ENCODE results near the gene ATOH8.
"Not testable (repeated sequence)": the region's sequence is repeated elsewhere in the genome, so short reads cannot be mapped to it uniquely, and the experiment has no call there.

Gene ATOH8

DNA sequence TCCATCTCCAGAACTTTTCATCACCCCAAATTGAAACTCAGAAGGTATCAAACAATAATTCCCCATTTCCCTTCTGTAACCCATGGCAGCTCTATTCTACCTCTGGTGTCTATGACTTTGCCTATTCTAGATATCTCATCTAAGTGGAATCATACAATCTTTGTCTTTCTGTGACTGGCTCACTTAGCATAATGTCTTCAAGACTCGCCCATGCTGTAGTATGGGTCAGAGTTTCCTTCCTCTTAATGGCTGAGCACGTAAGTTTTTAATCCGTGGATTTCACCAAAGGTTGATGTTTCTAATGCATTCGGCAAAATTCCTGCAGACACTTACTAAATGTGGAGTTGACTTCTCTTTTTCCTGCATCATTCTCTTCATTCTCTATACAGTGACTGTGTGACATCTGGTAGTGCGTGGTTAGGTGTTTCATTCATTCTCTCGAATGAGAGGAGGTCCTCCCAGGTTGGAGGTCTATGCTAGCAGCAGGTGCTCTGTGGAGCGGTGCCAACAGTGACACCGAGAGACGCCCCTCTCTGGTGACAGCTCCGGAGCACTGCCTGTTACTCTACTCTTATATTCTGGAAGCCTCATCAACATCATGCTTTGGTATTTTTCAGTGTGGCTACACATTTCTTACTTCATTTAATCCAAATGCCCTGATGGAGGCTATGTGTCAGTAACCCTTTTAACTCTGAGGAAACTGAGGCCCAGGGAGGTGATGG lies 50.1 kb downstream of the ATOH8 start:
- DNase-seq: no peak

DNA sequence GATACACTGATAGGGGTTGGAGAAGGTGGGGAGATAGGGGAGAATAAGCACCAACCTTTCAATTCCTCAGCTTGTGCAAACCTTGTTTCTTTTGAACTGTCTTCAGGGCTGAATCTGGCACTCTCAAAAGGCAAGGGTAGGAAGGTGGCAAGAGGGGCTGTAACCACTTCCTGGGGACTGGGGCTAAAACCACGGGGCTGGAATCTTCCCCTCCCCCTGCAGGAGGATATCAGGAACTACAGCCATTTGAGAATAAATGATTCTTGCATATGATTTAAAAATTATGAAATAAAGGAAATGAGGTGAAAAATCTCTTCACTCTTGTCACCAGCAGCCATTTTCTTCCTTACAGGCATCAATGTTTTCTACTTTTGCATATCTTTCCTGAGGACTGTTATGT lies 50.8 kb downstream of the ATOH8 start:
- no peak for DNase-seq

DNA sequence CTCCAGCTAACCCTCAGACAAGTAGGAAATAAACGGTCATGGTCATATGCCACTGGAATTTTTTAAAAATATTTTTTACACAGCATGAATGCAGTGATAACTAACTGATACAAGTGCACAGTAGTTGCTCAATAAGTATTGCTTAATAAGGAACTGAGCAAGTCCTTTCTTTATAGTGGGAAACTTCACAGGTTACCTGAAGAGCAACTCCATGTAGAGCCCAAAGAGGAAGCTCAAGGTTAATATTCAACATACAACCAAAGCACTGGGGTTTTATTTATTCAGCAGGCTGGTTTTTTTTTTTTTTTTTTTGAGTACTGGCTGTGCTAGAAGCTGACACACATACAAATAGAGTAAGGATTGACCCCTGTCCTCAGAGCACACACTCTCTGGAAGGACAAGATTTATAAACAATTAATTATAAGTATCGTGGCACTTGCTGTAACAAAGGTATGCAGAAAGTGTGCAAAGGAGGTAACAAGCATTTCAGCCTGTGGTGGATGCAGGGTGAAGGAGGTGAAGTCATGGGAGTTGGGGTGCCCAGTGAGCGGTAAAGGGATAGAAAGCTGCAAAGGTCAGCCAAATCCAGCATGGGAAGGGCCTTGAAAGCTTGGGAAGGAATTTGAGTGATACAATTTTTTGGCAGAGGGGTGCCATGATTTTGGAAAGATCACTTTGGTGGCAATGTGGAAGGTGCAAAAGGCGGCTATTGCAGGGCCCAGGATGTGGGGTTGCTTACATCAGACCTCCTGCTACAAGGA lies 52.7 kb downstream of the ATOH8 start:
- no peak for DNase-seq

DNA sequence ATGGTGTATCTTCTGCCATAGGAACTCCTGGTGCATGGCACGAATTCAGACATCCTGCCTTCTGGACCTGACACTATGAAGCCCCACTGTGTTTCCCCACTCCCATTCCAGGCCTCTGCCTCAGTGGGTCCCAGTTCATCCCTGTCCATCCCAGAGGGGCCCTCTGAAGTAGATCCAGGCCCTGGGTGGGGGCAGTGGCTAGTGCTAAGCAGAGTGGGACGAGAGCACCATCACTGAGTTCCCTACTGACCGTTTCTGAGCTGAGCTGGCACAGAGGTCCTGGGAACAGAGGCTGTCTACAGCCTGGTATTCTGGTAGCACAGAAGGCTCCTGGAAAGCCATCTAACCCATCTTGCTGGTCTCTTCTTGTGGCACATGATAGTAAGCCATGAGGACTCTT lies 54.0 kb downstream of the ATOH8 start:
- no peak for DNase-seq

DNA sequence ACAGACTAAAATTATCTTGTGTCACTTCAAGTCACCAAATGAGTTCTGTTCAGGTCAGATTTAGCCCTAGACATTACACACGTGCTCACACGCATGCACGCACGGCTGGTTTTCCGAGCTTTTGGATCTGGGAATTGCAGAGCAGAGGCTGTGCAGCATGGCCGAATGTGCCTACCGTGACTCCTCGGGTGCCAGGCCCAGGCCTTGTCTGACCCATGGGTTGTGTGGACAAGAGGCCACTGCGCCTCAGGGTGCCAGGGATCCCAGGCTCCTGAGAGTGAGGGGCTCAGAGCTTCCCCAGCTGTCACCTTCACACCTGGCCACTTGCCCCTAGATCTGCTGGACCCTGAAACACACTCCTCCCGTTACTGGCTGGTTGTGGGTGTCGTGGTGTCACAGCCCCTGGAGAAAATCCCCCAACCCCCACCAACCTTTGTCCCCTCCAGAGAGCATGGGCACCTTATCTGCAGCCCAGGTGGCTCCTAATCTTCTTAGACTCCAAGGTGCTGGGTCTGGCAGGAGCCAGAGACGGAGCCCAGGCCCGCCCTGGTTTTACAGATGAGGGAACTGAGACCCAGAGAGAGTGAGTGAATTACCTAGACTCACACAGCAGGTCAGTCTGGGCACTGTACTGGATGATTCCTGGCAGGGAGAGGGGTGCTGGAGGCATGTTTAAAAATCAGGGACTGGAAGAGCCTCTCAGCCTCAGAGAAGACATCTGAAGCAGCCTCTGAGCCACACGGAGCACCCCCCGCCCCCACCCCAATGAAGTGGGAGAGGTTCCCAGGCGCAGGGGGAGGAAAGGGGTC lies 56.8 kb downstream of the ATOH8 start:
- DNase-seq: no peak

DNA sequence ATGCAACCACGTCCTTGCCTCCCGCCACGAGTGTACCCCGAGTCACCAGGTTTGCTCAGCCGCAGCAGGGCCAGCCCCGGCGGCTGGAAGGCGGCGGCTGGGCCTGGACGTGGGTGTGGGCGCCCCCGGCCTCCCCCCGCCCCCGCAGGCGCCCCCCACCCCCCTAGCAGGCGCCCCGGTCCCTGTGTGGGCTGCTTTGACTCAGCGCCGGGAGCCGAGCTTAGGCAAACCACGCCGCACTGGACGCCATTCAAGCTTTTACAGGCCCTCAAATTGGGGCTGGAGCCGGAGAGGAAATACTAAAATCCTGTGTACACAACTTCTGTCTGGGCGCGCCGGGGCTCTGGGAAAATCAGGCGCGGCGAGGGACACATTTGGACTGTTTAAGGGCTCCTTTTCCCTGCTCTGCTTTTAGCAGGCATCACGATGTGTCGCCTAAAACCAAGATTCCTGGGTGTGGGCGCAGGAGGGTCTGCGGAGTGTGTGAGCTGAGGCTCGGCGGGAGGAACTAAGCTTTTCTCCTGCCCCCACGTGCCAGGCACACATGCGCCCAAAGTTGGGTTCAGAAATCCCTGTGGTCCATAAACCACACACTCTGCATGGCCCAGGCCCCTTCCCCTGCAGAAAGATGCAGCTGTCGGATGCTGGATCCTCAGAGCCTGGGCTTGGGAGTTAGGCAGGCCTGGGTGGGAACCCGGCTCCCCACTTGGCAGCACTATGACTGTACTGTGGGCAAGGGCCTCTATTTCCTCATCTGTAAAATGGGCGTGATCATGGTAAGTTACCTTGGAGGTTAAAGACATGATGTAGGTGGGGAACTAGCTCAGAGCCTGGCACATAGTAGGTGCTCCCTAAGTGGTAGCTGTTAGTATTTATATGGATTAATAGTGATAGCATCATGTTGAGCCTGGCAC lies 57.6 kb downstream of the ATOH8 start:
- DNase-seq: no peak

DNA sequence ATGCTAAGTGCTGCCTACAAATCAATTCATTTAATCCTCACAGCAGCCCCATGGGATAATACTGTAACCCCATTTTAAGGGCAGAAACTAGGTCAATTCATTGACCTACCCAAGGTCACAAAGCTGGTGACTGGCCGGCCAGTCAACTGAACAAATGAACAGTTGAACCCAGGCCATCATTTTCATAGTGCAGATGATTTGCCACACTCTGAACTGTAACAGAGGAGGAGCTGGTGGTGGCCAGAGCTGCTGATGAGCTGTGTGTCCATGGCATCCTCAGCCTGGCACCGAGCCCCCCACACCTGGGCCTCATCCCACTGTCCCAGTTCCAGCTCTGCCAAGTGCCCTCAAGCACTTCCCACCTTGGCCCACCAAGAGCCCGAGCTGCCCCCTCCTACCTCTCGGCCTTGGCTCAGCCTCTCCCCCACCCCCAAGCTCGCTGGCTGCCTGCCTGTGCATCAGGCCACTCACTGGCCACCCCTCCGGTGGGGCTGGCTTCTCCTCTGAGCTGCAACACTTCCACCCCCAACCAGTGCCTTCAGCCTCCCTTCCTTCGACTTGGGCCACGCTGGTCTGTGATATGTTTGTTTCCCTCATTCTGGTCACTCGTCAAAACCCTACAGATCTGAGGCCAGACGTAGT lies 58.4 kb downstream of the ATOH8 start:
- no peak for DNase-seq

DNA sequence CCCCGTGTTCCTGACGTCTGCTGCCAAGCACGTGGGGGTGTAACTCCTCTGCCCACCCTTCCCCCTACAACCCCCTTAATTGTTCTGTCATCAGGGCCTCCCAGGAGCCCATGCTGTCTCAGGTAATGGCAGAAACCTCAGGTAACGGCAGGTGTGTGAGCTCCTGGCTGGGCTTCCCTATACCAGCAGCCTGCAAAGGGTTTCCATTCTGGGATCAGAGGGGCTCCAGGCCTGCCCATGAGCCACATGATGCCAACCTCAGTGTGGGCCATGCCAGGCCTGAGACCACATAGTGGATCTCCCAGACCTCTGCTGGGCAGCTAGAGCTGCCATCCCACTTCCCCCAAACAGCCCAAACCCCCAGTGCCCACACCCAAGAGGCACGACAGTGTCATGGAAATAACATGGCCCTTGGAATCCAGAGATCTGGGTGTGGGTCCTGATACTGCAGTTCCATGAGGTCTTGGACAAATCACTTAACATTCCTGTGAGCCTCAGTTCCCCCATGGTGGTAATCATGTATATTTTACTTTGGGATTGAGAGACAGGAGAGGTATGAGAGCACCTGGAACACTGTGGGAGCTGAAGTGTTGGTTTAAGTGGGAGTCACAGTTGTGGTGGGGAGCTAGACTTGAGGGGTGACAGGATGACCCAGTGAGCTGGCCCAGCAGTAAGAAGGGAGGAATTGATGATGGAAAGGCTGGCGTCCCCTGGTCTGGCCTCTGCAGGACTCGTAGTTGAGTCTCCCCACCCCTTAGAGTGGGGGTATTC lies 59.6 kb downstream of the ATOH8 start:
- no peak for DNase-seq

DNA sequence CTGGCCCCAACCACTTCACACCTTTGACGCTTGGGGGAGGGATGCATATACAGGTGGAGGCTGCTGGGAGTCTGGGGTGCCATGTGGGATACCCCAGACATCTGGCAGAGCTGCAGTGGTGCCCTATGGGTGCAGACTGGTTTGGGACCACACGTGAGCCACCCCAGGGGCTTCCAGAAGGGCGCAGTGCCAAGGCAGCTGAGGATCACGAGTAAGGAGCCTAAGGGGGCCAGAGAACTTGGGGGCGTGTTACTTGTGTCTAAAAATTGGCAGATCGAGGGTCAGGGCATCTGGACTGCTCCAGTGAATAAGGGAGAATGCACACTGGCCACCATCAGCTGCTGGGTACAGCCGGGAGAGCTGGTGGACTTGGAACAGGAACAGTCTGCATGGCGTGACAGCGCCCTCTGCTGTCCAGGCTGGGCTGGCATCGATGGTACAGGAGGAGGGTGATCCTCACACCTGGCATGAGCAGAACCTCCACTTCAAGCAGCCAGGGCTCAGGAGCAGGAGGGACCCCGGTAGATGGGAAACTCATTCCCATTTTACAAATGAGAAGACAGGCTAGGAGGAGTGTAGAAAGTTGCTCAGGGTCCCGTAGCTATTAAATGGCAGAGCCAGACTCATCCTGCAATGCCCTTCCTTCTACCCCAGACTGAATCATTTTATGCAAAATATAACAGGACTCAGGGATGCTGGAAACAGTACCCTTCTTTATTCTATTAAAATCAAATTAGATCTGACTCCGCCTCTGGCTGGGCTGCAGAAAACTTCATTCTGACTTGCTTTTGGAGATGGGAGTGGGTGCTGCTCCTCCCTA lies 60.4 kb downstream of the ATOH8 start:
- DNase-seq: peak; percentile 73

DNA sequence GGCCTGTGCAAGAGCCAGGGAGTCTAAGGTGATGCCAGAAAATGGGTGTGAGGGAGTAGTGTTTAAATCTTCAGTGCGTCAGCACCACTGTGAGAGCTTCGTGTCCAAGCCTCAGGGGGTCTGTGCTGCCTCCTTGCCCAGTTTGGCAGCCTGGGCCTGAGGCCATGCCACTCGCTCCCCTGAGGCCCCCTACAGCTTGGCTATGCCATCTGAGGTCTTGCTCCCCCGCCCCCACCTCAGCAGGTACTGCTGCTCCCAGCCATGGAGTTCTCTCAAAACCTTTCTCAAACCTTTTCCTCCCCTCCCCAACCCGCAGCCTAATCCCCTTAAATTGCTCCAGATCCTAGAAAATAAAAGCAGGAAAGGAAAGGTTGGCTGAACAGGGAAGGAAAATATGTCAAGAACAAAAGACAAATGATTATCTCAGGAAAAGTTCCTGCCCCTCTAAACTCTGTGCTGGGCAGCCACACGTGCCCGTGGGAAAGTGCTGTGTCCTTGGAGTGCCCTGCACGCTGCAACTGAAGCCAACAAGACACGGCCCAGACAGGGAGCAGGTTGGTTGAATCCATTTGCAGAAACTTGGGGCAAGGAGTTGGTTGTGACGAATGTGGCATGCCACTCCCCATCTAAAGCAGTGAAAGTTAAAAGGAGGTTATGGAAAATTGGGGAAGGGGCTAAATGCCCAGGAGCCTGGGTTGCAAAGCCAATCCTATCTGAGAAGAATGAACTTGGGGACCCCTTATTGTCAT lies 61.2 kb downstream of the ATOH8 start:
- no peak for DNase-seq

DNA sequence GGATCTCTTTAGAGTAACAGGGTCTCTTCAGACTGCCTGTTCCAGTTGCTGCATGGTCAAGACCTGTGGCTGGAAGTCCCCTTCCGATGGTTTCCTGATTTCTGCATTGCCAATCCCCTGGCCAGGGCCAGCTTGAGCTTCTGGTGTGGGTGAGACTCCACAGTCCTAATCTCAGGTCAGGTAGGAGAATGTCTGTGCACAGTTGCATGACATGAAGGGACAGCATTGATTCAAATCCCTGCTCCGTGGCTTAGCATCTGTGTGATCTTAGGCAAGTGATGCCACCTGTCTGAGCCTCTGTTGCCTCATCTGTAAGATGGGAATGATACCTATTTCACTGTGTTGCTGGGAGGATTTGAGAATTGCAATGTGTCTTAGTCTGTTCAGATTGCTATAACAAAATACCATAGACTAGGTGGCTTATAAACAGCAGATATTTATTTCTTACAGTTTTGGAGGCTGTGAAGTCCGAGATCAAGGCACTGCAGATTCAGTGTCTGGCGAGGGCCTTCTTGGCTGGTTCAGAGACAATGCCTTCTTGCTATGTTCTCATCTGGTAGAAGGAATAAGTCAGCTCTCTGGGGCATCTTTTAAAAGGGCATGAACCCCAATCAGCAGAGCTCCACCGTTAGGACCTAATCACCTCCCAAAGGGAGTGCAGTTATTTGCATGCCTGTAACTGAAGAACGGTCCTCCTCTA lies 66.2 kb downstream of the ATOH8 start:
- DNase-seq: no peak

DNA sequence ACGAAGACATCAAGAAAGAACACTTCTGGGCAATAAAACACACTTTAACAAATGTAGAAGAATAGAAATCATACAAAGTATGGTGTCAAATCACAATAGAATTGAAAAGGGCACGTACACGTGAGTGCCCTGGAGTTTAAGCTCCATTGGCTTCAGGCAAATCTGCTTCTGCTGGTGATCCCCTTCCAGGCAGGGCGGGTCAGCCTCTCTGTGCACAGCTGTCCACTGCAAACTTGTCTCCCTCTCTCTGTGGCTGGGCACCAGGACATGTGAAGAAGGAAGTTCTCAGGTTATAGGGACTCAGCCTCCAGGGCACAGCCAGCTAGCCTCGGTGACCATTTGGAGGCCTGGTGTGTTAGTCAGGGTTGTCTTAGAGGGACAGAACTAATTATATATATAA lies 69.0 kb downstream of the ATOH8 start:
- no peak for DNase-seq

DNA sequence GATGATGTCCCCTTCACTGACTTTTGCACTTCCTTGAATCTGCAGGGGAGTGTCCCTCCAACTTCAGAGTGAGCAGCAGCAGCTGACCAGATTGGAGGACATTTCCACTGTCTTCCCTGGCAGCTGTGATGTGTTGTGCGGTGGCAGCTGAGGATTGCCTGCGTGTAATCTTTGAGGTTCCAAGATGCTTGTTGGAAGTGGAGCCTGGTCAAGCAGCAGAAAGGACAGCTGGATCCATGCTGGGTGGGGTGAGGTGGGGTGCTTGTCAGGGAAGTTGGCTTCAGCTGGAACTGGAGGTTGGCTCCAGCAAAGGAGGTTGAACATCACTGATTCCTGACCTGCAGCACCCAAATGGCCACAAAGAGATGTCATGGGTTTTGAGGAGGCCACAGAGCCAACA lies 70.2 kb downstream of the ATOH8 start:
- DNase-seq: no peak

DNA sequence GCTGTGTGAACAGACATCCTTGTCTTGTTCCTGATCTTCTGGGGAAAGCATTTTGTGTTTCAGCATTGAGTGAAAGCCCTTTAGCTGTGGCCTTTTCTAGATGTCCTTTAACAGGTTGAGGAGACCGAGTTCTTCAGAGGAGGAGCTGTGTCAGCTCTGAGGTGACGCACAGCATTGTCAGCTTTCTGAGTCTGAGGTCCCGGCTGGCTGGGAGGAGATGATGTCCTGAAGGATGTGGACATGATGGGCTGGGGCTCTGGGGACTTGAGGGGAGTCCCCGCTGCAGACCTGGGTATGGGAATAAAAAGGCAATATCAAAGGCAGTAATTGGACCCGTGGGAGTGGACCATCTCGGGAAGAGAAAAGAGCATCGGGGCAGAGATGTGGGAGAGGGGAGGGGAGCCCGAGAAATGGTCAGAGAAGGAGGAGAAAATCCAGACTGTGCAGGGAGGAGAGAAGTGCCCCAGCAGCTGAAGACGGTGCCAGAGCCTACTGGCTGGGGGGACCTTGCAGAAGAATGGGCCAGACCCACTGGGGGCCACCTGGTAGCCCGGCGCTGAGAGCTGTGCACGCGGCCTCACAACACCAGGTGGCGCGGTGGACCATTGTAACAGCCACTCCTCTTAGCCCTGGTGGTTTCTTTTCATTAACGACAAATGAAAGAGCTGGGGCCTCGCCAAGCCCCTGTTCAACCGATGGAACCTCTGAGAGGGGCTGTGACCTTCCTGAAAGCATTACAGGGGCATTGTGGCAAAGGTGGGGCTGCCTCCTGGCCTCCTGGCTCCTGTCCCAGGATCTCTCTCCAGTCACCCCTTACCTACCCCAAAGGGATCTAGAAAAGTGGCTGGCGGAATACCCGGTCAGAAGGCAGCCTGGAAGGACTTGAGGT lies 73.4 kb downstream of the ATOH8 start:
- peak; percentile 79 for DNase-seq

DNA sequence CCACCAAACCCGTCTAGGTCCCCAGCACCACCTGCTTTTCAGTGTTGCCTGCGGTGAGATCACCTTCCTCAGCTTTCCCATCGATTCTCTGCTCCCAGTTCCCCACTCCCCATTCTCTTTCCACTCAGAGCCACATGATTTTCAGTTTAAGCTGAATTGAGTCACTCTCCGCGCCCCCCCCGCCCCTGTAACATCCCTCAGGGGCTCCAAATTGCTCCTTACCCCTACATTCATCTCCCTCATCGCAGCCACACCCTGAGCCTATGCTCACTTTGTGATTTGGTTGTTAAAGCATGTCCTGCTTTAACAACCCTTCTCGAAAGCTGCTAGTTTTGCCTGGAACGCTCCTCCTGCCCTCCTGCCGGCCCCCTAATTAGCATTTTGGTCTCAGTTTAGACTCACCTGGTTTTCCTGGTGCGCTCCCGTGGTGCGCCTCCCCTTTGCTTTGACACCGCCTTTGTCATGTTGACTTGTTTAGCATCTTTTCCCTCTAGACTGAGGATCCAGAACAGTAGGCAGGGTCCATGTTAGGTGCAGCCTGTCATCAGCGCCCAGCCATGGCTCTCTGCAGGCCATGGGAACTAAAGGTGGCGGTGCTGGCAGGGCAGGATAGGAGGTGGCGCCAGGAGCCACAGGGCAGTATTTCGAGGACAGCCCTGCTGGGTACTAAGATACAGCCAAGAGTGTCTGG lies 74.2 kb downstream of the ATOH8 start:
- no peak for DNase-seq

DNA sequence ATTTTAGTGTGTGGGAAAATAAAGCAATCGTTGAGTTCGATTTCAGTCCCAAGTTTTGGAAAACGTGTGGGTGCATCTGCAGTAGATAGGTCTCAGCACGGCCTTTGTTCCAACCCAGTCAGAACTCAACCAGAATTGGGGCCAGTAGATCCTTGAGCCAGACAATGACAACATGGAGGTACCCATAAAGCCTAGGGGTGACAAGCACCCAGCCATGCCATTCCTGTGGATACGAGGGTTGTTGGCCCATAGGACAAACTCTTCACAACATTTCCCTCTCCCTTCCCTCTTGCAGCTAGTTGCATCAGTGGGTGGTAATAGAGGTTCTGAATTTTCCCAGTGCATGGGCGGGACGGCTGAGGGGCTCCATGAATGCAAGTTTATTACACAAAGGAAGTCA lies 74.9 kb downstream of the ATOH8 start:
- no peak for DNase-seq

DNA sequence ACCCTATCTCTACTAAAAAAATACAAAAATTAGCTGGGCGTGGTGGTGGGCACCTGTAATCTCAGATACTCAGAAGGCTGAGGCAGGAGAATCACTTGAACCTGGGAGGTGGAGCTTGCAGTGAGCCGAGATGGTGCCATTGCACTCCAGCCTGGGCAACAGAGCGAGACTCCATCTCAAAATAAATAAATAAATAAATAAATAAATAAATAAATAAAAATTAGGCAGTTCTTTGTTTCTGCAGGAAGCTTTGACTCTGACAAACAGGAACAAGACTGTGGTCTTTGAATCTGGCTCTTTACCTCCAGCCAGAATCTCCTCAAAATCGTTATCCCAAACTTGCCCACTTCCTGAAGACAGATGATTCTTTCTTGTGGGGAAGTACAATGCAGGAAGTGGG lies 75.6 kb downstream of the ATOH8 start:
- not testable (repeated sequence) for DNase-seq

All from T-helper 9 cell (primary cell).